GM21576 (cell line): ENCODE measurements around the gene GDF15.
"Not testable (repeated sequence)": the region's sequence is repeated elsewhere in the genome, so short reads cannot be mapped to it uniquely, and the experiment has no call there.

Experiments used
- ATAC-seq: cut with Tn5 transposase; IDR thresholded peaks from one replicate; pipeline ENCODE4 v1.9.1; 2021; ENCODE audit warnings: mild to moderate bottlenecking, moderate library complexity; ENCODE audit not compliant: unreplicated experiment

Gene GDF15, protein sequence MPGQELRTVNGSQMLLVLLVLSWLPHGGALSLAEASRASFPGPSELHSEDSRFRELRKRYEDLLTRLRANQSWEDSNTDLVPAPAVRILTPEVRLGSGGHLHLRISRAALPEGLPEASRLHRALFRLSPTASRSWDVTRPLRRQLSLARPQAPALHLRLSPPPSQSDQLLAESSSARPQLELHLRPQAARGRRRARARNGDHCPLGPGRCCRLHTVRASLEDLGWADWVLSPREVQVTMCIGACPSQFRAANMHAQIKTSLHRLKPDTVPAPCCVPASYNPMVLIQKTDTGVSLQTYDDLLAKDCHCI

GRCh38 chr19:18385675-18386542 is at the start of gene GDF15:
Gene GDF15 (plus strand): TSS chr19:18386158. CDS start chr19:18386190, 32 bp downstream.
- no peak for ATAC-seq

GRCh38 chr19:18338541-18338940 is 47.4 kb upstream of the GDF15 start:
- ATAC-seq, result no peak

- no peak for ATAC-seq
Measured at GRCh38 chr19:18339723-18340122, 46.2 kb upstream of the GDF15 start.

DNA sequence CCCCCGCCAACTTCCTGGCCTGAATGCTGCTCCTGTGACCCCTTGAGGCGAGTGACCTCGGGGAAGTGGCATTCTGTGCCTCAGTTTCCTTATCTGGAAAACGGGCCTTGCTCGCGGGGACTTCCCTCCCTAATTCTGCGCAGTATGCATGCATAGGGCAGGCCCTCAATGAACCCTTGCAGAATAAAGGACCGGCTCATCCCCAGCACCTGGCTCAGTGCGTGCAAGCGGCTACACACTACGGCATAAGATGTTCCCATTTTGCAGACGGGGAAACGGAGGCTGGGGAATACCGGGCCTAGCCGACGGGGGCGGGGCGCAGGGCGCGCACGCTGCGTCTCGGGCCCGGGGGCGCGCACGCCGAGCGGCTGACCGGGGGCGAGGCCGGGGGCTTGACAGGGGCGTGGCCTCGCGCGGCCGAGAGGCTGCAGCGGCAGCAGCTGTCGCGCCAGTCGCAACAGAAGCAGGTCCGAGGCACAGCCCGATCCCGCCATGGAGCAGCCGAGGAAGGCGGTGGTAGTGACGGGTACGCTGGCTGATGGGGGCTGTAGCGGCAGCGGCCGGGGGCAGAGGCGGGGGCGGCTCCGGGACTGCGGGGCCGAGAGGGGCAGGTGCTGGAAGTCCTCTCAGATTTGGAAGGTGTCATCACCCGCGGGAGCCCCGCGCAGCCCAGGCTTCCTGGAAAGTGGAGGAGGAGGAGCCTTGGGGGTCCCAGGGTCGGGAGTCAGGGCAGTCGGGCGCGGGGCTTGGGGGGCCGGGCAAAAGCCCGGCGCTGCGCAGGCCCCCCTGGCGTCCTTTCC is 45.6 kb upstream of the GDF15 start, which contains the start of gene PGPEP1:
Gene PGPEP1 (plus strand): TSS at position 409 of the 800 bp plus-strand sequence. CDS start 84 bp downstream, at position 493.
- no peak for ATAC-seq

- ATAC-seq, result no peak
Measured at GRCh38 chr19:18340990-18341868, 44.7 kb upstream of the GDF15 start.

GRCh38 chr19:18342090-18342632 is 43.8 kb upstream of the GDF15 start:
- no peak for ATAC-seq

- ATAC-seq, result no peak
Measured at GRCh38 chr19:18344582-18344950, 41.4 kb upstream of the GDF15 start.

GRCh38 chr19:18345296-18345695 is 40.7 kb upstream of the GDF15 start:
- no peak for ATAC-seq

DNA sequence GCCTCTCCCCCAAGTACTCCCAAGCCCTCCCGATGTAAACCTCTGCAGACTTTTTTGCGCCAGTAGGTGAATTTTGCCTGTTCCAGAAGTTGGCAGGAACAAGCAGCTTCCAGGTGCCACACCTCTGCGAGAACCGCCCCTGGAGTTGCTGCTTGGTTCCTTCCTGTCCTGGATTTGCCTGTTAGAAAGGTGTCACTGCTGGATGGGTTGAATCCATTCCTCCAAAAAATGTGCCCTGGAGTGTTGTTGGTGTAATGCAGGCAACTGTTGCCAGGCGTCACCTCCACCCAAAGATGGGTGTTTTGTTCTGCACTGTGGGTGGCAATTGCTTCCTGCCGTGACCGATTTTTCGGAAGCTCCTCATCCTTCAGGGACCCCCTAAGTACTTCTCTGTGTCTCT is 39.9 kb upstream of the GDF15 start:
- no peak for ATAC-seq

DNA sequence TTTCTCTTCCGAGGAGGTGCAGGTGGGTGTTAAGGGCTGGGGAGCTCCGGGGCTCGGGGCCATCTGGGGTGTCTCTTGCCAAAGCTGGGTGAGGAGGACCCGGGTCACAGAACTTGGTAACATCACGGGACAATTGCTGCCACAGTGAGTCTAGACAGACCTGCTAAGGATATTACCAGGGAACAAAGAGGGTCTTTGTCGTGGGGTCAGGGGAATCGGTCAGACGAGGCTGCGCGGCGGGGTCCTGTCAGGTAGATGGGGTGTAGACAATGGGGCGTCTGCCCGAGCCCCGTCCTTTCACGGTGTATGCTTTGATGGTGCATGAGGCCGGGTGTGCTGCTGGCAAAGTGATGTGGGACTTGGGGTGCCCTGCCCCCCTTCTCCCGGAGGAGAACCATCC is 37.8 kb upstream of the GDF15 start:
- ATAC-seq, result no peak

DNA sequence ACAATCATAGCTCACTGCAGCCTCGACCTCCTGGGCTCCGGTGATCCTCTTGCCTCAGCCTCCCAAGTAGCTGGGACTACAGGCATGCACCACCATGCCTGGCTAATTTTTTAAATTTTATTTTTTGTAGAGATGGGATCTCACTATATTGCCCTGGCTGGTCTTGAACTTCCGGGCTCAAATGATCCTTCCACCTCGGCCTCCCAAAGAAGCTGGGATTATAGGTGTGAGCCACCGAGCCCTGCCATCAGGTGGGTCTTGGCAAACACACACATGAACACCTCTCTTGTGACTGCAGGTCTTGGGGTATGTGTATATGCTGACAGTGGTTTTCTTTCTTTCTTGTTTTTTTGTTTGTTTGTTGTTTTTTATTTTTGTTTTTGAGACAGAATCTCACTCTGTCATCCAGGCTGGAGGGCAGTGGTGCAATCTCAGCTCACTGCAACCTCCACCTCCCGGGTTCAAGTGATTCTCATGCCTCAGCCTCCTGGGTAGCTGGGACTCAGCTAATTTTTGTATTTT is 37.1 kb upstream of the GDF15 start:
- not testable (repeated sequence) for ATAC-seq

DNA sequence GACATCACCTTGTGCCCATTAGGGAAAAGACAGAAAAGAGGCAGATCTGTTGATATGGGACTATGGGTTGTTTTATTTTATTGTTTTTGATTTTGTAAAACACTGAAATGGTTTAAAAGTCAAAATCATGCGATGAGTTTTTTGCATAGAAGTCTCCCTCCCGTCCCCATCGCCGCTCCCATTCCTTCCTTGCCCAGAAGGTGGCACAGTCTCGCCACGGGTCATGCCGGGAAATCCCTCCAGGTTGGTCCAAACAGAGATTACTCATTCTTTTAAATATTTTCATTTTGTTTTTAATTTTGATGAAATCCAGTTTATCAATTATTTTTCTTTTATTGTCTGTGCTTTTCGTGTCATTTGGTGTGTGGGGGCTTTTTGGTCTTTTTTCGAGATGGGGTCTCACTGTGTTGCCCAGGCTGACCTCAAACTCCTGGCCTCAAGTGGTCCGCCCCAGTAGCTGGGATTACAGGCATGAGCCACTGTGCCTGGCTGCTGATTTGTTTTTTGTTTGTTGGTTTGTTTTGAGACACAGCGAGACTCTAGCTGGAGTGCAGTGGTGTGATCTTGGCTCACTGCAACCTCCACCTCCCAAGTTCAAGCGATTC is 36.3 kb upstream of the GDF15 start:
- ATAC-seq, result no peak

GRCh38 chr19:18350490-18350889 is 35.5 kb upstream of the GDF15 start:
- no peak for ATAC-seq

GRCh38 chr19:18351544-18351943 is 34.4 kb upstream of the GDF15 start:
- ATAC-seq, result no peak

- no peak for ATAC-seq
Measured at GRCh38 chr19:18353378-18354005, 32.5 kb upstream of the GDF15 start.

DNA sequence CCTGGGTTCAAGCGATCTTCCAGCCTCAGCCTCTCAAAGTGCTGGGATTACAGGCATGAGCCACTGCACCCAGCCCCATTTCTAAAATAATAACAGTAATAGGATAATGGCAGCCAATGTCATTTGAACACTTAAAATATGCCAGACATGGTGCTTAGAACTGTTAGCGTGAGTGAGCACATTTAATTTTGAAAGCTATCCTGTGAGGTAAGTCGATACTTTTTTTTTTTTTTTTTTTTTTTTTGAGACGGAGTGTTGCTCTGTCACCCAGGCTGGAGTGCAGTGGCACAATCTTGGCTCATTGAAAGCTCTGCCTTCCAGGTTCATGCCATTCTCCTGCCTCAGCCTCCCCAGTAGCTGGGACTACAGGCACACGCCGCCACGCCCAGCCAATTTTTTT is 31.2 kb upstream of the GDF15 start:
- ATAC-seq, result not testable (repeated sequence)

DNA sequence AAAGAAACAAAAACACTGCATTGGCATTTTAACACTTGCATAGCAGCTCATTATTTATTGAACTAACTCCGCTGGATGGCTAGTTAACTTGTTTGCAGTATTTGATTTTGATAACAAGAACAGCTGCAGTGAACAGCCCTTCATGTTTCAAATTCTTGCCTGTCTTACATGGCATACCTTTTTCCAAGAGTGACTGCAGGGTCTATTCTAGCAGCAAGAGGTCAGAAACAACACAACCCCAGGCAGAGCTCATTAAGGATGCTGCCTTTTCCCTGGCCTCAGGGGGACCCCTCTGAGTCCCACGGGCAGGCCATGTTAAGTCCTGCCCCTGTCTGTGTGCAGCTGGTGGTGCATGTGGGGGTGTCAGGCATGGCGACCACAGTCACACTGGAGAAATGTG is 28.9 kb upstream of the GDF15 start:
- ATAC-seq, result no peak

GRCh38 chr19:18361646-18362045 is 24.3 kb upstream of the GDF15 start:
- no peak for ATAC-seq
